Measurements from ENCODE around the gene TBC1D20. TPM values are rescaled to one million over a fixed set of nuclear protein-coding genes. Genes with fewer than 3 reads are reported as not detected.

TBC1D20 gene
- total RNA-seq, 6 donors from 2014 or later = 35.5 to 59.7 (median 37.5) TPM

DNA sequence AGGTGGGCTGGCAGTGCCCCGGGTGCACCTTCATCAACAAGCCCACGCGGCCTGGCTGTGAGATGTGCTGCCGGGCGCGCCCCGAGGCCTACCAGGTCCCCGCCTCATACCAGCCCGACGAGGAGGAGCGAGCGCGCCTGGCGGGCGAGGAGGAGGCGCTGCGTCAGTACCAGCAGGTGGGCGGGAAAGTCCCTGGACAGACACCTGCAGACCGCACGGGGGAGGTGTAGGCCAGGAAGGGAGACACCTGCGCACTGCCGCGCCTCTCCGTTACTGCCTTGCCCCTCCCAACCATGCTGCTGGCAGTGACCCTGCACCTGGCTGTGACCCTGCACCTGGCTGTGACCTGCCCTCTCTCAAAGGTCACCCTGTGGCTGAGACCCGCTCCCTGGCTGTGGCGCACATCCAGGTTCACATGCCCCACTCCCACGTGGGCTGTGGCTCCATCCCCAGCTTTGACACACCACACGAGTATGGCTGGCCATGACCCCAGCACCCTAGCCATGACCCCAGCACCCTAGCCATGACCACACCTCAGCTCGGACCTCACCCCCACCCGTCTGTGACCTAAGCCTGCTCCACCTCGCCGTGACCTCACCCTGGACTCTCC, 42.7 kb downstream of the TBC1D20 start:
- DNase-seq = peak in 1 of 2 donors; percentile 83

DNA sequence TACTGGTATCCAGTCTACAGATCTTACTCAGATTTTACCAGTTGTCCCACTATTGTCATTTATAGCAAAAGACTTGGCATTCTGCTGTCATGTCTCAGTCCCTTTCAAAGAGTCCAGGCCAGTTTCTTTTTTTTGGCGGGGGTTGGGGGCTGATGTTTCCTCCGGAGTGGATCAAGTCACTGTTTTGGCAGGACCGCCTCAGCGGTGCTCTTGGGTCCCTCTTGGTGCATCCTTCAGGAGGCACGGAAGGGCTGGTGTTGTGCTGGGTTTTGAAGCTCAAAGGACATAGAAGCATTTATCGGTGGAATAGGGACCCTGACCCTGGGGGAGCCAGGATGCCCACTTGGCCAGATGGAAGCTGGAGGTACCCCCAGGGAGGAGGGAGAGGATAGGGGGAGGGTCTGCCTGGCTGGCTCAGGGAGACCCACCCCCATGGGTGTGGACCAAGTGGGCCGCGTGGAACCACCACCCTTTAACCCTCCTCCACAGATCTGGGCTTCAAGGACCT, 43.4 kb downstream of the TBC1D20 start:
- no peak overlapping the region for H3K27ac ChIP-seq
- no peak for ATAC-seq (ENCODE audit: low FRiP score in 2 of 2)
- no peak for DNase-seq
- no peak overlapping the region for H3K4me3 ChIP-seq
- no peaks in the 10 kb centered on the region for H3K9me3 ChIP-seq
- WGBS, 2 donors = 93 to 96% methylated on average over 7 to 8 of the region's 8 CpGs
- no peaks in the 10 kb centered on the region for H3K27me3 ChIP-seq
- H3K4me1 ChIP-seq = peaks cover 0 to 9% (median 6%) of the 10 kb centered on the region in 4 donors
- TF ChIP-seq EP300 (IDR thresholded peaks at IDR 0.05) (no peak), POLR2A (IDR thresholded peaks at IDR 0.05) (no peak)
- TF ChIP-seq, protein P1, sequence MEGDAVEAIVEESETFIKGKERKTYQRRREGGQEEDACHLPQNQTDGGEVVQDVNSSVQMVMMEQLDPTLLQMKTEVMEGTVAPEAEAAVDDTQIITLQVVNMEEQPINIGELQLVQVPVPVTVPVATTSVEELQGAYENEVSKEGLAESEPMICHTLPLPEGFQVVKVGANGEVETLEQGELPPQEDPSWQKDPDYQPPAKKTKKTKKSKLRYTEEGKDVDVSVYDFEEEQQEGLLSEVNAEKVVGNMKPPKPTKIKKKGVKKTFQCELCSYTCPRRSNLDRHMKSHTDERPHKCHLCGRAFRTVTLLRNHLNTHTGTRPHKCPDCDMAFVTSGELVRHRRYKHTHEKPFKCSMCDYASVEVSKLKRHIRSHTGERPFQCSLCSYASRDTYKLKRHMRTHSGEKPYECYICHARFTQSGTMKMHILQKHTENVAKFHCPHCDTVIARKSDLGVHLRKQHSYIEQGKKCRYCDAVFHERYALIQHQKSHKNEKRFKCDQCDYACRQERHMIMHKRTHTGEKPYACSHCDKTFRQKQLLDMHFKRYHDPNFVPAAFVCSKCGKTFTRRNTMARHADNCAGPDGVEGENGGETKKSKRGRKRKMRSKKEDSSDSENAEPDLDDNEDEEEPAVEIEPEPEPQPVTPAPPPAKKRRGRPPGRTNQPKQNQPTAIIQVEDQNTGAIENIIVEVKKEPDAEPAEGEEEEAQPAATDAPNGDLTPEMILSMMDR (IDR thresholded peaks at IDR 0.05) = no peak
- peaks cover 14 to 70% (median 53%) of the 10 kb centered on the region in 4 donors for H3K36me3 ChIP-seq

More for the DNA sequence above, 42.7 kb downstream of the TBC1D20 start:
- H3K4me1 ChIP-seq = peaks cover 0 to 9% (median 6%) of the 10 kb centered on the region in 4 donors
- peaks cover 14 to 73% (median 59%) of the 10 kb centered on the region in 4 donors for H3K36me3 ChIP-seq
- no peaks in the 10 kb centered on the region for H3K27me3 ChIP-seq
- peak in 1 of 2 donors; percentile 31 for ATAC-seq (ENCODE audit: low FRiP score in 2 of 2)
- H3K9me3 ChIP-seq = no peaks in the 10 kb centered on the region
- no peak overlapping the region for H3K4me3 ChIP-seq
- H3K27ac ChIP-seq = no peak overlapping the region
- WGBS, 2 donors = 93 to 98% methylated on average over 30 to 32 of the region's 32 CpGs
- TF ChIP-seq EP300 (IDR thresholded peaks at IDR 0.05) = no peak
- TF ChIP-seq POLR2AphosphoS5 (IDR thresholded peaks at IDR 0.05) = no peak
- TF ChIP-seq POLR2A (IDR thresholded peaks at IDR 0.05) = no peak
- TF ChIP-seq, protein P1 (IDR thresholded peaks at IDR 0.05) = no peak

DNA sequence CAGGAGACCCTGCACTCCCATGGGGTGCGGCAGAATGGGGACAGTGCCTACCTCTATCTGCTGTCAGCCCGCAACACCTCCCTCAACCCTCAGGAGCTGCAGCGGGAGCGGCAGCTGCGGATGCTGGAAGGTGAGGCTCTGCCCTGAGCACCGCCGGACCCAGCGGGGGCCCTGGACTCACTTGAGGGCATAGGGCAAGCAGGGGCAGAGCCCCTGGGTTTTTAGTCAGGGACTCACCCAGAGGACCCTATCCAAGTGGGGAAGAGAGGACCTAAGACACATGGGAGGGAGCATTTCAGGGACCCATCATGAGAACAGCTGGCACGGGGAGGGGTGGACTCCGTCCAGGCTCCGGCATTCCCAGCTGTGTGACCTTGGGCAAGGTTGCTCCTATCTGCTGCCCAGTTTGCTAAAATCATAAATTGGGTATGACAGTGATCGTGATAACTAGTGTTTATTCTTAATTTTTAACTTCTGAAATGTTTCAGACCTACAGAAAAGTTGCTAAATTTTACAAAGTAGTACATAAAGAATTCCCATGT, 44.5 kb downstream of the TBC1D20 start:
- peaks cover 18 to 64% (median 44%) of the 10 kb centered on the region in 4 donors for H3K36me3 ChIP-seq
- no peak overlapping the region for H3K4me3 ChIP-seq
- DNase-seq (peak in 1 of 2 donors; percentile 69), ATAC-seq (ENCODE audit: low FRiP score in 2 of 2) (no peak)
- no peaks in the 10 kb centered on the region for H3K27me3 ChIP-seq
- H3K4me1 ChIP-seq = peaks cover 0 to 9% (median 7%) of the 10 kb centered on the region in 4 donors
- WGBS, 2 donors = 91 to 93% methylated on average over 4 to 12 of the region's 12 CpGs
- no peak overlapping the region for H3K27ac ChIP-seq
- no peaks in the 10 kb centered on the region for H3K9me3 ChIP-seq
- no peak for TF ChIP-seq POLR2AphosphoS5 (IDR thresholded peaks at IDR 0.05)
- TF ChIP-seq, protein P1 (IDR thresholded peaks at IDR 0.05) = no peak
- TF ChIP-seq POLR2A (IDR thresholded peaks at IDR 0.05) = no peak
- TF ChIP-seq EP300 (IDR thresholded peaks at IDR 0.05) = no peak

DNA sequence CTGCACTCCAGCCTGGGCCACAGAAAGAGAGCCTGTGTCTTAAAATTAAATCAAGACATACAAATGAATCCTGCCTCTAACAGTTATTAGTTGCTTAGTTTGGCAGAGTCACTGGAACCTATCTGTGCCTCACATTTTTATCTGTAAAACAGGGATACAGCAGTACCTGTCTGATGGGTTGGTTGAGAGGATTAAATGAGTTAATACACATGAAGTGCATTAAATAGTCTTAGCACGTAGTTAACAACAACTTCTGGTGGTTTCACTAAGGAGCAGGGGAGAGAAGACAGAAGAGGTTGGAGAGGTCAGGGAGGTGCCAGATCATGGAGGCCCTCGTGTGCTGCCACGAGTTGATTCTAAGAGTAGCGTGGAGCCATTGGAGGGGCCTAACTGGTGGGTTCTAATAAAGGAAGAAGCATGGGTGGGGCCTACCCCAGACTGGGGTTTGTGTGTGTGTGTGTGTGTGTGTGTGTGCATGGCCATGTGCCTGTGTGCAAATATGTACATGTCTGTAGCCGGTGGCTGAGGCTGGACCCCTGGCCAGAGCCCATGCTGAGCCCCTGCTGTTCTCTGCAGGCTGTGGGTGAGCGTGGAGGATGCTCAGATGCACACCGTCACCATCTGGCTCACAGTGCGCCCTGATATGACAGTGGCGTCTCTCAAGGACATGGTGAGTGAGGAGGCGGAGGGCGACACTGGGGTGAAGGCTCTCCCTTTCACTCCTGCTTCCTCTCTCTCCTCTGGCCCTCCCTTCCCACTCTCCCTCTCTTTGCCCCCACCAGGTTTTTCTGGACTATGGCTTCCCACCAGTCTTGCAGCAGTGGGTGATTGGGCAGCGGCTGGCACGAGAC, 45.2 kb downstream of the TBC1D20 start:
- 83 to 92% methylated on average over 12 to 13 of the region's 13 CpGs for WGBS, 2 donors
- peaks cover 14 to 57% (median 38%) of the 10 kb centered on the region in 4 donors for H3K36me3 ChIP-seq
- TF ChIP-seq, protein P1 (IDR thresholded peaks at IDR 0.05) = no peak
- TF ChIP-seq EP300 (IDR thresholded peaks at IDR 0.05) = no peak
- no peak for TF ChIP-seq POLR2A (IDR thresholded peaks at IDR 0.05)
- TF ChIP-seq POLR2AphosphoS5 (IDR thresholded peaks at IDR 0.05) = no peak
- no peaks in the 10 kb centered on the region for H3K27me3 ChIP-seq
- H3K4me3 ChIP-seq = no peak overlapping the region
- DNase-seq (no peak), ATAC-seq (ENCODE audit: low FRiP score in 2 of 2) (no peak)
- peaks cover 0 to 9% (median 7%) of the 10 kb centered on the region in 4 donors for H3K4me1 ChIP-seq
- no peak overlapping the region for H3K27ac ChIP-seq
- no peaks in the 10 kb centered on the region for H3K9me3 ChIP-seq
